Hepatocyte (in vitro differentiated cells): ENCODE results near the gene KDM4D. TPM values are rescaled to one million over a fixed set of nuclear protein-coding genes. Genes with fewer than 3 reads are reported as not detected.

Source experiments
- DNase-seq: peaks from one replicate; pipeline ENCODE4 v3.0.0-alpha.2; 2016; ENCODE audit warnings: low spot score
- H2AFZ ChIP-seq: fragments of 200-600 bp; sonication (generic); 2 replicates; pipeline ENCODE4 v1.6.0; 2016; ENCODE audit warnings: antibody characterized with exemption, mild to moderate bottlenecking
- H3K27ac ChIP-seq: fragments of 200-600 bp; sonication (generic); 2 replicates; pipeline ENCODE4 v1.5.1; 2016; ENCODE audit warnings: mild to moderate bottlenecking
- H3K27me3 ChIP-seq: fragments of 200-600 bp; sonication (generic); 2 replicates; pipeline ENCODE4 v1.6.1; 2016
- H3K36me3 ChIP-seq: fragments of 200-600 bp; sonication (generic); replicated peaks from 2 replicates; pipeline ENCODE4 v1.5.1; 2016; ENCODE audit warnings: low read depth; ENCODE audit not compliant: insufficient read depth
- H3K4me1 ChIP-seq: fragments of 200-600 bp; sonication (generic); 2 replicates; pipeline ENCODE4 v1.5.1; 2016; ENCODE audit warnings: mild to moderate bottlenecking, moderate library complexity; ENCODE audit not compliant: insufficient read depth
- H3K4me2 ChIP-seq: fragments of 200-600 bp; sonication (generic); 2 replicates; pipeline ENCODE4 v1.6.0; 2016
- H3K4me3 ChIP-seq: fragments of 200-600 bp; sonication (generic); 2 replicates; pipeline ENCODE4 v1.5.1; 2016; ENCODE audit warnings: mild to moderate bottlenecking
- H3K79me2 ChIP-seq: fragments of 200-600 bp; sonication (generic); 2 replicates; pipeline ENCODE4 v1.6.0; 2017; ENCODE audit warnings: mild to moderate bottlenecking
- H3K9me2 ChIP-seq: fragments of 200-600 bp; sonication (generic); replicated peaks from 2 replicates; pipeline ENCODE4 v1.6.0; 2017; ENCODE audit warnings: mild to moderate bottlenecking; ENCODE audit not compliant: insufficient read depth
- H3K9me3 ChIP-seq: fragments of 200-600 bp; sonication (generic); 2 replicates; pipeline ENCODE4 v1.5.1; 2016; ENCODE audit warnings: low read depth, mild to moderate bottlenecking
- H4K20me1 ChIP-seq: fragments of 200-600 bp; sonication (generic); 2 replicates; pipeline ENCODE4 v1.6.0; 2016; ENCODE audit warnings: mild to moderate bottlenecking; ENCODE audit not compliant: insufficient read depth, poor library complexity, severe bottlenecking
- CTCF ChIP-seq: fragments of 200-600 bp; sonication (generic); IDR thresholded peaks from 2 replicates; pipeline ENCODE4 v1.5.1; 2016; ENCODE audit warnings: antibody characterized with exemption, mild to moderate bottlenecking; ENCODE audit not compliant: poor library complexity
- EZH2 ChIP-seq: fragments of 200-600 bp; sonication (generic); IDR thresholded peaks from 2 replicates; pipeline ENCODE4 v1.6.1; 2016; ENCODE audit warnings: antibody characterized with exemption, mild to moderate bottlenecking, borderline replicate concordance
- EZH2phosphoT487 ChIP-seq: fragments of 200-600 bp; sonication (generic); IDR thresholded peaks from one replicate; pipeline ENCODE4 v1.6.1; 2018; ENCODE audit warnings: antibody characterized with exemption, mild to moderate bottlenecking, low read depth, moderate library complexity; ENCODE audit not compliant: unreplicated experiment, severe bottlenecking
- WGBS: methylation state at CpG from one replicate; pipeline ENCODE4 v1.1.6; 2016; ENCODE audit warnings: low lambda C conversion rate; ENCODE audit errors: missing lambda C conversion rate; 5-methylcytosine and 5-hydroxymethylcytosine counted together
- polyA plus RNA-seq: library from polyadenylated mRNA; unstranded; fragments of >200 nt; fragmentation: Nextera tagmentation; extraction: Ambion mirVana; gene quantifications from 2 replicates; pipeline ENCODE4 v1.2.1, GENCODE V29; 2016
- total RNA-seq: library from RNA; depleted of rRNA; stranded (reverse); fragments of >200 nt; gene quantifications from 2 replicates; pipeline ENCODE4 v1.2.3, GENCODE V29; 2014

Gene KDM4D
- total and polyA plus RNA-seq, 2 experiments from 2014 or later: 0.46 to 0.80 TPM

GRCh38 chr11:95044010-95044409 is 70.5 kb downstream of the KDM4D start:
- H2AFZ ChIP-seq: no peak overlapping the region
- 29% methylated on average over 4 of the region's 4 CpGs for WGBS
- H3K4me2 ChIP-seq: peak overlapping the region; percentile 44
- H3K9me2 ChIP-seq: no peaks in the 10 kb centered on the region
- H3K9me3 ChIP-seq: no peaks in the 10 kb centered on the region
- H3K79me2 ChIP-seq: no peaks in the 10 kb centered on the region
- H3K36me3 ChIP-seq: no peaks in the 10 kb centered on the region
- H3K4me3 ChIP-seq: no peak overlapping the region
- H4K20me1 ChIP-seq: no peaks in the 10 kb centered on the region
- H3K27me3 ChIP-seq: no peaks in the 10 kb centered on the region
- DNase-seq: no peak
- H3K27ac ChIP-seq: no peak overlapping the region
- peaks cover 4% of the 10 kb centered on the region for H3K4me1 ChIP-seq
- TF ChIP-seq CTCF: no peak
- no peak for TF ChIP-seq EZH2
- TF ChIP-seq EZH2phosphoT487: no peak

GRCh38 chr11:95045812-95046211 is 72.3 kb downstream of the KDM4D start:
- H3K79me2 ChIP-seq: no peaks in the 10 kb centered on the region
- TF ChIP-seq EZH2 (no peak), EZH2phosphoT487 (no peak), CTCF (no peak)
- H3K4me1 ChIP-seq: peaks cover 4% of the 10 kb centered on the region
- no peak overlapping the region for H2AFZ ChIP-seq
- H3K9me3 ChIP-seq: no peaks in the 10 kb centered on the region
- H3K27me3 ChIP-seq: no peaks in the 10 kb centered on the region
- H4K20me1 ChIP-seq: no peaks in the 10 kb centered on the region
- H3K4me3 ChIP-seq: no peak overlapping the region
- DNase-seq: no peak
- no peaks in the 10 kb centered on the region for H3K9me2 ChIP-seq
- no peaks in the 10 kb centered on the region for H3K36me3 ChIP-seq
- H3K4me2 ChIP-seq: no peak overlapping the region
- H3K27ac ChIP-seq: no peak overlapping the region

Other genes starting within 250 kb of the KDM4D start
- 46.7 and 57.7 TPM in 2 replicates for gene AMOTL1, start 205.4 kb upstream of the KDM4D start, total RNA-seq
- 22.1 and 23.8 TPM in 2 replicates for gene AMOTL1, start 205.4 kb upstream of the KDM4D start, polyA plus RNA-seq
- 57.6 and 58.6 TPM in 2 replicates for gene CWC15, start 153 bp upstream of the KDM4D start, total RNA-seq
- gene CWC15, start 153 bp upstream of the KDM4D start, polyA plus RNA-seq: 58.3 and 82.6 TPM in 2 replicates
- gene KDM4E, start 51.5 kb downstream of the KDM4D start, total RNA-seq: not detected in 2 replicates
- not detected in 2 replicates for gene KDM4E, start 51.5 kb downstream of the KDM4D start, polyA plus RNA-seq
- not detected in 2 replicates for gene KDM4F, start 75.7 kb downstream of the KDM4D start, total RNA-seq
- gene KDM4F, start 75.7 kb downstream of the KDM4D start, polyA plus RNA-seq: not detected in 2 replicates
- gene SRSF8, start 93.2 kb downstream of the KDM4D start, total RNA-seq: 31.2 and 52.0 TPM in 2 replicates
- gene SRSF8, start 93.2 kb downstream of the KDM4D start, polyA plus RNA-seq: 43.0 and 48.2 TPM in 2 replicates
- gene ENDOD1, start 116.1 kb downstream of the KDM4D start, total RNA-seq: 26.6 and 27.6 TPM in 2 replicates
- gene ENDOD1, start 116.1 kb downstream of the KDM4D start, polyA plus RNA-seq: 8.8 and 10.4 TPM in 2 replicates